Adipocyte (in vitro differentiated cells): ENCODE data around the gene KIAA0930.
A peak's percentile ranks its signal among the peaks of the same experiment; 100 is the strongest.
"Not testable (repeated sequence)": the region's sequence is repeated elsewhere in the genome, so short reads cannot be mapped to it uniquely, and the experiment has no call there.

Source experiments
- DNase-seq: peaks from one replicate; pipeline ENCODE4 v3.0.0-alpha.2; 2015; ENCODE audit warnings: low read depth
- H3K27me3 ChIP-seq: replicated peaks from 2 replicates; pipeline ENCODE4 v1.7.0; 2013; ENCODE audit warnings: mild to moderate bottlenecking, low read length, moderate library complexity; ENCODE audit not compliant: control insufficient read depth, insufficient read depth
- H3K36me3 ChIP-seq: 2 replicates; pipeline ENCODE4 v1.7.0; 2013; ENCODE audit warnings: low read length, mild to moderate bottlenecking, moderate library complexity; ENCODE audit not compliant: control insufficient read depth, insufficient read depth, severe bottlenecking
- H3K4me1 ChIP-seq: 2 replicates; pipeline ENCODE4 v1.7.0; 2013; ENCODE audit warnings: mild to moderate bottlenecking, low read length, moderate library complexity; ENCODE audit not compliant: control insufficient read depth, insufficient read depth
- H3K4me3 ChIP-seq: 2 replicates; pipeline ENCODE4 v1.7.0; 2013; ENCODE audit warnings: mild to moderate bottlenecking, low read length, moderate library complexity
- H3K9ac ChIP-seq: 2 replicates; pipeline ENCODE4 v1.7.0; 2013; ENCODE audit warnings: mild to moderate bottlenecking, low read length, moderate library complexity
- H3K9me3 ChIP-seq: 2 replicates; pipeline ENCODE4 v1.7.0; 2013; ENCODE audit warnings: mild to moderate bottlenecking, low read length, moderate library complexity; ENCODE audit not compliant: control insufficient read depth

Gene KIAA0930

DNA sequence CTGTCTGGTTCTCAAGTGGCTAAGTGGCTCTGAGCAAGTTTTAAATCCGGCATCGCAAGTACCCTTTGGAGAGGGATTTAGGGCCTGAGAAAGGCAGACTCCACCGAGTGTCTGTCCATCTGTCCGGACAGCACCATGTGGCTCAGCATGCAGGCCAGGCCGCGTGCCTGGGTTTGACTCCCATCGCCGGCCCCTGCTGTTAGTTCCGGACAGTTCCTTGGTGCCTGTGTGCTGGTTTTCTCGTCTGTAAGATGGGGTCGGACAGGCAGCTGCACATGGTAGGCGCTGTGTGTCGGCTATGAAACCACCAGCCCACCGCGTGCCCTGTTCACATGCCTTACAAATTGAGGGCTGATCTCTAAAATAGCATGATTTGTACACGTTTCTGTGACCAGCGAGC is 46.0 kb downstream of the KIAA0930 start:
- no peaks in the 10 kb centered on the region for H3K9me3 ChIP-seq
- H3K9ac ChIP-seq = no peak overlapping the region
- no peaks in the 10 kb centered on the region for H3K27me3 ChIP-seq
- H3K4me3 ChIP-seq = no peak overlapping the region
- peaks cover 41% of the 10 kb centered on the region for H3K36me3 ChIP-seq
- no peaks in the 10 kb centered on the region for H3K4me1 ChIP-seq
- DNase-seq = no peak

DNA sequence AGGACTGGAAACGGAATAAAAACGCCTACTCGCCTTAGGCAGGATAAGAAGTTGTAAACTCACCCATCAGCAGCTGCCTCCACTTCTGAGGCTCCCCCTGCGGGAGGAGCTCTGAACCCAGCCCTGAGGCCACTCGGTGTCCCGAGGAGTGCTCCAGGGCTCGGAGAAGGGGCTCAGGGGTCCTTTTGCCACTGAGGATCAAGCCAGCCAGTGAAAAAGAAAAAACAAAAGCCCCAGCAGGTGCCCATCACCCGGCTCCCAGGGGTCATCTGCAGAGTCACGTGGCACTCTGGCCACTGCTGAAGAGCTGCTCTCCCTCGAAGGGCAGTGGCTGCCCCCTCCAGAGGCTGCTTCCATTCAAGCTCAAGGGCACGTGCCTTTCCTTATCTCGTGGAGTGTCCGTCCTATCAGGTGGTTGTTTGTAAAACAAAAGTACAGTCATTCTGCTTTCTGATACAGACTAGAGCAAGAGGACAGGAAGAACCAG is 48.0 kb downstream of the KIAA0930 start:
- no peak for DNase-seq

DNA sequence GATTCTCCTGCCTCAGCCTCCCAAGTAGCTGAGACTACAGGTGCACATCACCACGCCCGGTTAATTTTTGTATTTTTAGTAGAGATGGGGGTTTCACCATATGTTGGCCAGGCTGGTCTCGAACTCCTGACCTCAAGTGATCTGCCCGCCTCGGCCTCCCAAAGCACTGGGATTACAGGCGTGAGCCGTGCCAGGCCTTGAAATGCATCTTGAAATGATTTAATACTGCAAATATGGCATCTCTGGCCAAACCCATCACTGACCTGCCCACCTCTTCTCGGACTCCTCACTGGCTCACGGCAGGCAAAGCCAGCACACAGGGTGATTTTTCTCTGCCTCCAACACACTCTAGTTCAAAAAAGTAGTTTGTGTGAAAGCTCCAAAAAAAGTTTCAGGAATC is 48.9 kb downstream of the KIAA0930 start:
- not testable (repeated sequence) for H3K9ac ChIP-seq, H3K9me3 ChIP-seq, DNase-seq, H3K4me1 ChIP-seq, H3K27me3 ChIP-seq, H3K4me3 ChIP-seq
- peaks cover 18% of the 10 kb centered on the region for H3K36me3 ChIP-seq

More for the DNA sequence above, 48.0 kb downstream of the KIAA0930 start:
- Histone ChIP-seq H3K9ac (no peak overlapping the region), H3K4me1 (no peaks in the 10 kb centered on the region), H3K9me3 (no peaks in the 10 kb centered on the region), H3K4me3 (no peak overlapping the region), H3K27me3 (no peaks in the 10 kb centered on the region), H3K36me3 (peaks cover 27% of the 10 kb centered on the region)

DNA sequence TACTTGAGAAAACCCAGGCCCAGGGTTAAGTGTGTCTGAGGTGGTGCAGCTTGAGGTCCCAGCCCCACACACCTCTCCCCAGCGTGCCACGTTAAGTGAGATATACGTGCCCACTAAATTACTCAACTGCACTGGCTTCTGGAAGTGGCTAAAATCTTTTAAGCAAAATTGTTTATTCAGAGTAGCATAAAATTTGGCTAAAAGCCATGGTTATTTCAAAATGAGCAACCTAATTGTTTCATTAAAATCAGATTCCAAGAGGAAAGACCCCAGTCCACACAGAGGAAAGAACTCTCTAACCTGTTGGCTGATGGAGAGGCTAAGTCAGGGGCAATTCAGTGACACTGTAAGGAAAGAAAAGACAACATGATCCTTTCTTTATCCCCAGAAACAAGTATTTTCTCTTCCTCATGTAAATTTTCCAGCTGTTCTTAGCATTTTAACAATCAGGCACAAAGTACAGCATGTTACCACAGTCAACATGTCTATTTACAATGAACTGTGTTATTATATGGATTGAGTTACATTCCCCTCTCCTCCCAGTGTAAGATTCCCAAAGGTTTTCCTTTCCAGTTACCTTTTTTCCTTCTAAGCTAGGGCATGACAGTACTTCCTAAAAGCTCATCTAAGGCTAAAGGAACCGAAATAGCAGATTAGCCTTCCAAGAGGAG is 50.4 kb downstream of the KIAA0930 start:
- peak; percentile 36 for DNase-seq
- H3K9ac ChIP-seq = no peak overlapping the region
- H3K9me3 ChIP-seq = no peaks in the 10 kb centered on the region
- H3K36me3 ChIP-seq = peaks cover 16% of the 10 kb centered on the region
- no peaks in the 10 kb centered on the region for H3K4me1 ChIP-seq
- H3K4me3 ChIP-seq = no peak overlapping the region
- no peaks in the 10 kb centered on the region for H3K27me3 ChIP-seq

DNA sequence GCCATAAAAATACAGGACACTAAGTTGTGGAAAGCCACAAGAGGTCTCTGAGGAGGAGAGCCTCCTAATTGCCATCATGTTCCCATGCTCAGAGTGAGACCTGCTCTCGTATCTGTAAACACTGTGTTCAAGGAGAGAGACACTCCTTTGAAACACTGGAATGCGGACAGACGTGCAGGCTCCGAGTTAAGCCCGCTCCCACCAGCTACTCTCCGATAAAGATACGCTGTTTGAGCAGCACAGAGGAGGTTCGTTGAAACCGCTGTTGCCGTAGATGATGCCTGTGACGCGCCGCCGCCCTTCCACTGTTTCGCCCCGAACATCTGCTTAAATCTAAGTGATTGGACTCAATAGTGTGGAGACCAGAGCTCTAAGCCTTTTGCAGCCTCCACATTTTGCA is 51.9 kb downstream of the KIAA0930 start:
- no peaks in the 10 kb centered on the region for H3K4me1 ChIP-seq

DNA sequence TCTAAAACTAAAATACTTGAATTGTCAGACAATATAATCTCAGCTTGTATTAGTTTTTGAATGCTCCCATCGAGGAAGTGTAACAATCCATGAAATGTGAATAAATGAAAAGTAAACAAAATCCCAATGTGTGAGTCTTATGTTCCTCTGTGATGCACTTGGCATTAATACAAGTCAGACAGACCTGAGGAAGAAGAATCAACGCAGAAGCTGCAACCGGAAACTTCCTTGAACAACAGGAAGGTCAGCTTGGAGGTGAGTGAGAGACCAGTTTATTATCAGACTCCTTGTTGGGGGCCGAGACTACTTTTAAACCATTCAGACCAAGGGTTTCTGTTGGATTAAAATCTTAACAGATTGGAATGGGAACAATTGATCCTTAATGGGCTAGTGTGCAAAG is 52.8 kb downstream of the KIAA0930 start:
- Histone ChIP-seq H3K9ac (no peak overlapping the region), H3K36me3 (peaks cover 31% of the 10 kb centered on the region), H3K9me3 (no peaks in the 10 kb centered on the region), H3K27me3 (no peaks in the 10 kb centered on the region), H3K4me3 (no peak overlapping the region), H3K4me1 (no peaks in the 10 kb centered on the region)
- no peak for DNase-seq

More for the DNA sequence above, 51.9 kb downstream of the KIAA0930 start:
- Histone ChIP-seq H3K9me3 (no peaks in the 10 kb centered on the region), H3K9ac (no peak overlapping the region), H3K36me3 (peaks cover 23% of the 10 kb centered on the region), H3K4me3 (no peak overlapping the region), H3K27me3 (no peaks in the 10 kb centered on the region)
- no peak for DNase-seq

DNA sequence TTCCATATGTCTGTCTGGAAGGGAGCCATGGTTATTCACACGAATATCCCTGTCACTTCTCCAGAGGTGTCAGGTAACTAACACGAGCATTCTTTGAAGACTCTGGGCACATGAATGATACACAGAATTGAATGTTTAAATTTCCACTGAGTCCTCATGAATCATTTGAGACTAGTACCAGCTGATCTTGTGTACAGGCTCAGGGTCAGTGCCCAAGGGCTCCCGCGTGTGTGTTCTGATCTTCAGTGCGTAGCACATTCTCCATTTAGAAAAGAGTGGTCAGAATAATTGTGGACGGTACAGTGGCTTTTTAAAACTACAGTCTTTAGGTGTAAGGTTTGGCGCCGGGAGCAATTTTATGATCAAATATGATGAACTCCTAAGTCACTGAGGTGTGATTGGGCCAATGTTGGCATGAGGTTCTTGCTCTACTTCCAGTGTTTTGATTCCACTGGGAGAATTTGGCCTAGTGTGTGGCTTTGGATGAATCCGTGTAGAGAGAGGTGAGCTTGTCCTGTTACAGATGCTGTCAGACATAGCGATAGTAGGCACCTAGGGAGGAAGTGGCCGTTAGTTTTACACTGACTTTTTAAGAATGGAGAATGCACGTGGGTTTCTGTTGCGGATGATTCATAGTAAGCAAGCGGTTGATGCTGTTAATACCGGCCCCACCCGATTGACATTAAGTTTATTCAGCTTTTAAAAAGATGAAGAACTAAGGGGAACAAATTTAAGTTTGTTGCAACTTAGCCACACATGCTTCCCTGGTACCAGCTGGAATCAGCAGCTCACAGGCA is 54.8 kb downstream of the KIAA0930 start:
- no peaks in the 10 kb centered on the region for H3K4me1 ChIP-seq
- no peak overlapping the region for H3K9ac ChIP-seq
- no peak overlapping the region for H3K4me3 ChIP-seq
- no peaks in the 10 kb centered on the region for H3K27me3 ChIP-seq
- no peaks in the 10 kb centered on the region for H3K9me3 ChIP-seq
- peaks cover 45% of the 10 kb centered on the region for H3K36me3 ChIP-seq
- DNase-seq = no peak

DNA sequence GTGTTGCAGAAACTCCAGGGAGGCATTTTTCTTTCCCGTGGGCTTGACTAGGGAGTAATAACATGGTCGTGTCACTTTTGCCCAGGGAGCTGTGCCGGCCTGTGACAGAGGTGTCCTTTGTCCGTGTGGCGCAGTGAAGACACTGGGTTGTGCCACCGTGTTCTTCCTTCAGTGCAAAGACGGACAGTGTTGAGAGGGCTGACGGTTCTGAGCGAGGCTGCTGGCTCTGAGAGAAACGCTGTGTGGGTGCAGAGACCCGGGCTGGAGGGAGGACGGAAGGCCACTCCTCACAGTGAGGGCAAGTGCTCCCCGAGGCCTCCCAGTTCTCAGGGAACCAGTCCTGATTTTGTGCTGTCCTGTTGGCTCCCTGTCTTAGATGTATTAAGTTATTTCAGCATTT is 56.7 kb downstream of the KIAA0930 start:
- Histone ChIP-seq H3K9me3 (no peaks in the 10 kb centered on the region), H3K4me3 (no peak overlapping the region), H3K4me1 (no peaks in the 10 kb centered on the region), H3K27me3 (no peaks in the 10 kb centered on the region), H3K9ac (no peak overlapping the region), H3K36me3 (peaks cover 64% of the 10 kb centered on the region)
- no peak for DNase-seq

DNA sequence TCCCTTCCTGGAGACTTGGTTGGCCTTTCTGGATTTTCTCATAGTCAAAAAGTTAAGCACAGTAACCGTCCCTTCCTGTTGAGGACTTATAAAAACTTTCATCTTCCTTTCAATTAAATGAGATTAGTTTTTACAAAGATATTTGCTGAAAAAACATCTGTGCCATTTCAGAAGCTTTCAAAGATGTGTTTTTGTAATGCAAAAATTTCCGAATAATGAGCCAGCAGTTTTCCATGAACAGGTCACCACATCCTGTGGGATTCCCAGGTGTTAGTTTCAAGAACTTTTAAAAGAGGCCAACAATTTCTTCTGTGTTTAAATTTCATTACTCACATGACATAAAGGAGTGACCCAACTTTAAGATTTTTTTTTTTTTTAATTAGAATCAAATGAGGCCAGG is 58.9 kb downstream of the KIAA0930 start:
- H3K27me3 ChIP-seq = no peaks in the 10 kb centered on the region
- H3K36me3 ChIP-seq = peaks cover 75% of the 10 kb centered on the region
- no peak overlapping the region for H3K4me3 ChIP-seq
- no peak for DNase-seq
- H3K9me3 ChIP-seq = no peaks in the 10 kb centered on the region
- no peak overlapping the region for H3K9ac ChIP-seq
- no peaks in the 10 kb centered on the region for H3K4me1 ChIP-seq

DNA sequence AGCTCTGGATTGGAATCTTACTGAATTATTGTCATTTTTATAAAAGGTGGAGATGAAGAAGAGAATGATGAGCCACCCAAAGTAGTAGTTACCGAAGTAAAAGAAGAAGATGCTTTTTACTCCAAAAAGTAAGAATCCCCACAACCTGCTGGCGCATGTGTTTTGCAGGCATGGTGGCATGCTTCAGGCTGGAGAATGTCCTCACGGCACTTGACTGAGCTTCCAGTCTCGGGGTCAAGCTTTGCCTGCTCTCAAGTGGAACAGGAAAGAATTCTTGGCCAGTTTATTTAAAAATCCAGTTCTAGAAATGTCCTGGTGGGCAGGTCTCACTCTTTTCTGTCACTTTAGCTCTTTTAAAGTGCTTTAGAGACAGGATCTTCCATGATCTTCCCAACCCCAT is 59.5 kb downstream of the KIAA0930 start:
- DNase-seq = no peak
- no peak overlapping the region for H3K4me3 ChIP-seq
- H3K27me3 ChIP-seq = no peaks in the 10 kb centered on the region
- H3K4me1 ChIP-seq = no peaks in the 10 kb centered on the region
- no peaks in the 10 kb centered on the region for H3K9me3 ChIP-seq
- peaks cover 81% of the 10 kb centered on the region for H3K36me3 ChIP-seq
- H3K9ac ChIP-seq = no peak overlapping the region

DNA sequence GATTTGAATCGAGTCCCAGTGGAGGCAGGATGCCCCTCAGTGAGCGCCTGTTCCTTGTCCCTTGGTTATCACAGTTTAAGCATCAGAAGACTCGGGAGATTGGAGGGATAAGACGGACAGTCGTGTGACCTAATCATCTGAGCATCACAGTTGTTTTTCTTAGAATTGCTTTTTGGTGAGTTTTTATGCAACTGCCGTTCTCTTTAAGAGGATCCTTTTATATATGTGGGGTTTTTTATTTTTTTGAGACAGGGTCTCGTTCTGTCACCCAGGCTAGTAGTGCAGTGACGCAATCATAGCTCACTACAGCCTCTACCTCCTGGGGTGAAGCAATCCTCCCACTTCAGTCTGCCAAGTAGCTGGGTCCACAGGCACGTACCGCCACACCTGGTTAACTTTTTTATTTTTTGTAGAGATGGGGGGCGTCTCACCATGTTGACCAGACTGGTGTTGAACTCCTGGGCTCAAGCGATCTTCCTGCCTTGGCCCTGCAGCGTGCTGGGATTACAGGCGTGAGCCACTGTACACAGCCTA is 60.5 kb downstream of the KIAA0930 start:
- no peaks in the 10 kb centered on the region for H3K9me3 ChIP-seq
- H3K4me3 ChIP-seq = no peak overlapping the region
- no peak for DNase-seq
- H3K9ac ChIP-seq = no peak overlapping the region
- H3K4me1 ChIP-seq = no peaks in the 10 kb centered on the region
- peaks cover 83% of the 10 kb centered on the region for H3K36me3 ChIP-seq
- no peaks in the 10 kb centered on the region for H3K27me3 ChIP-seq
